CD4-positive, CD25-positive, alpha-beta regulatory T cell (primary cell): ENCODE measurements around the gene GRSF1. TPM values are rescaled to one million over a fixed set of nuclear protein-coding genes. Genes with fewer than 3 reads are reported as not detected.

Experiments
- ATAC-seq, 2 donors: fragments of 150-1000 bp; cut with Tn5 transposase; one replicate each; pipeline ENCODE4 v1.10.0; 2021; ENCODE audit warnings: low read depth in 2 of 2, moderate number of reproducible peaks in 2 of 2, moderate library complexity in 1 of 2
- DNase-seq, 3 donors: peaks; one replicate each; pipeline versions ENCODE4 v3.0.0 to v3.0.0-alpha.2; 2012 to 2022; ENCODE audit warnings: mixed read lengths in 1 of 3
- H3K27ac ChIP-seq: one replicate; pipeline ENCODE4 v1.7.0; 2013; ENCODE audit warnings: mild to moderate bottlenecking, low read length; ENCODE audit not compliant: insufficient read depth, poor library complexity, severe bottlenecking
- H3K27me3 ChIP-seq: one replicate; pipeline ENCODE4 v1.7.0; 2013; ENCODE audit warnings: low read length; ENCODE audit not compliant: control insufficient read depth, insufficient read depth
- H3K36me3 ChIP-seq: one replicate; pipeline ENCODE4 v1.7.0; 2013; ENCODE audit warnings: mild to moderate bottlenecking, low read length, moderate library complexity; ENCODE audit not compliant: control insufficient read depth, insufficient read depth
- H3K4me1 ChIP-seq: 2 replicates; pipeline ENCODE4 v1.7.0; 2013; ENCODE audit warnings: mild to moderate bottlenecking, low read length; ENCODE audit not compliant: insufficient read depth, control insufficient read depth, poor library complexity, severe bottlenecking
- H3K4me3 ChIP-seq: one replicate; pipeline ENCODE4 v1.7.0; 2013; ENCODE audit warnings: low read depth, mild to moderate bottlenecking, low read length, moderate library complexity
- H3K9me3 ChIP-seq, 2 experiments: 1 replicate in 1 of 2; 2 replicates in 1 of 2; pipeline ENCODE4 v1.7.0; 2013; ENCODE audit warnings: low read length in 2 of 2, mild to moderate bottlenecking in 1 of 2, moderate library complexity in 1 of 2; ENCODE audit not compliant: control insufficient read depth in 2 of 2
- H3K27ac Mint-ChIP-seq, 3 donors: one replicate each; pipeline ENCODE4 v1.8.0; 2020 to 2022; ENCODE audit warnings: mild to moderate bottlenecking in 3 of 3, mixed read lengths in 3 of 3, moderate library complexity in 2 of 3
- H3K27me3 Mint-ChIP-seq: one replicate; pipeline ENCODE4 v1.8.0; 2022; ENCODE audit warnings: mild to moderate bottlenecking, mixed read lengths
- H3K36me3 Mint-ChIP-seq: one replicate; pipeline ENCODE4 v1.8.0; 2020; ENCODE audit warnings: mixed read lengths
- H3K4me1 Mint-ChIP-seq, 4 donors: one replicate each; pipeline ENCODE4 v1.8.0; 2020 to 2022; ENCODE audit warnings: mixed read lengths in 4 of 4, mild to moderate bottlenecking in 1 of 4
- H3K4me3 Mint-ChIP-seq, 4 donors: one replicate each; pipeline ENCODE4 v1.8.0; 2020 to 2022; ENCODE audit warnings: mild to moderate bottlenecking in 4 of 4, mixed read lengths in 4 of 4, moderate library complexity in 3 of 4
- H3K9me3 Mint-ChIP-seq, 7 donors: one replicate each; pipeline ENCODE4 v1.8.0; 2020 to 2022; ENCODE audit warnings: mixed read lengths in 7 of 7, mild to moderate bottlenecking in 3 of 7, moderate library complexity in 2 of 7
- polyA plus RNA-seq, 4 donors: library from polyadenylated mRNA; unstranded; fragments of 300-500 nt; fragmentation: Illumina TruSeq; gene quantifications; one replicate each; pipeline ENCODE4 v1.2.3, GENCODE V29; 2021
- total RNA-seq: library from RNA; stranded (reverse); gene quantifications from one replicate; pipeline ENCODE4 v1.2.3, GENCODE V29; 2022

The GRSF1 gene
- total and polyA plus RNA-seq, 5 donors from 2014 or later: 46.0 to 115 (median 109) TPM

- Mint-ChIP-seq H3K27me3 (no peaks in the 10 kb centered on the region), H3K4me1 (peaks cover 18 to 44% (median 32%) of the 10 kb centered on the region in 4 donors), H3K4me3 (no peak overlapping the region), H3K27ac (peak overlapping the region in 1 of 3 donors; percentile 38), H3K36me3 (peaks cover 42% of the 10 kb centered on the region), H3K9me3 (no peaks in the 10 kb centered on the region)
- DNase-seq (no peak), ATAC-seq (no peak)
- Histone ChIP-seq H3K9me3 (no peaks in the 10 kb centered on the region), H3K4me3 (no peak overlapping the region), H3K27me3 (no peaks in the 10 kb centered on the region), H3K27ac (no peak overlapping the region), H3K36me3 (peaks cover 52% of the 10 kb centered on the region), H3K4me1 (peaks cover 27% of the 10 kb centered on the region)
Measured at GRCh38 chr4:70833675-70834074, 6.0 kb downstream of the GRSF1 start.

DNA sequence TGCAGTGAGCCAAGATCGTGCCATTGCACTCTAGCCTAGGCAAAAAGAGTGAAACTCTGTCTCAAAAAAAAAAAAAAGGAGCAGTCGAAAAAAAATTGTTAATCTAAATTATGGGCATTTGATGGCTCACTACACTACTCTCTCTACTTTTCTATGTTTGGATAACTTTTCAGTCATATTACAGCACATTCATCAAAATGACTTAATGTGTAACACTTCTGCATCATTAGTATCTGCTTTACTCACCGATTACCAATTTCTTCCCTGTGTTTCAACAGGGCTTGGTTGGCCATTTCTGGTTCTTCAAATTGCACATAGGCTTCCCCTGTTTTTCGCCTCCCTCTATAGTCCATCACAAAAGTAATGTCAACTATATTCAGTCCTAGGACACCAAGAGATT, 8.4 kb downstream of the GRSF1 start:
- H3K9me3 Mint-ChIP-seq: no peaks in the 10 kb centered on the region
- H3K36me3 Mint-ChIP-seq: peaks cover 41% of the 10 kb centered on the region
- H3K4me3 Mint-ChIP-seq: no peak overlapping the region
- H3K4me1 Mint-ChIP-seq: peaks cover 12 to 28% (median 20%) of the 10 kb centered on the region in 4 donors
- Histone ChIP-seq H3K4me3 (no peak overlapping the region), H3K36me3 (peaks cover 69% of the 10 kb centered on the region), H3K4me1 (peaks cover 6% of the 10 kb centered on the region), H3K27me3 (no peaks in the 10 kb centered on the region), H3K27ac (no peak overlapping the region), H3K9me3 (no peaks in the 10 kb centered on the region)
- no peaks in the 10 kb centered on the region for H3K27me3 Mint-ChIP-seq
- DNase-seq: no peak
- peak overlapping the region in 1 of 3 donors; percentile 65 for H3K27ac Mint-ChIP-seq
- no peak for ATAC-seq

- Mint-ChIP-seq H3K4me1 (peaks cover 11 to 21% (median 17%) of the 10 kb centered on the region in 4 donors), H3K27me3 (no peaks in the 10 kb centered on the region), H3K27ac (peak overlapping the region in 2 of 3 donors; percentile 52 to 62), H3K4me3 (no peak overlapping the region), H3K36me3 (peaks cover 47% of the 10 kb centered on the region), H3K9me3 (no peaks in the 10 kb centered on the region)
- H3K9me3 ChIP-seq: no peaks in the 10 kb centered on the region
- H3K4me3 ChIP-seq: no peak overlapping the region
- ATAC-seq: no peak
- H3K27me3 ChIP-seq: no peaks in the 10 kb centered on the region
- H3K36me3 ChIP-seq: peaks cover 81% of the 10 kb centered on the region
- no peak for DNase-seq
- H3K4me1 ChIP-seq: no peaks in the 10 kb centered on the region
- H3K27ac ChIP-seq: no peak overlapping the region
Measured at GRCh38 chr4:70830054-70830453, 9.6 kb downstream of the GRSF1 start.

DNA sequence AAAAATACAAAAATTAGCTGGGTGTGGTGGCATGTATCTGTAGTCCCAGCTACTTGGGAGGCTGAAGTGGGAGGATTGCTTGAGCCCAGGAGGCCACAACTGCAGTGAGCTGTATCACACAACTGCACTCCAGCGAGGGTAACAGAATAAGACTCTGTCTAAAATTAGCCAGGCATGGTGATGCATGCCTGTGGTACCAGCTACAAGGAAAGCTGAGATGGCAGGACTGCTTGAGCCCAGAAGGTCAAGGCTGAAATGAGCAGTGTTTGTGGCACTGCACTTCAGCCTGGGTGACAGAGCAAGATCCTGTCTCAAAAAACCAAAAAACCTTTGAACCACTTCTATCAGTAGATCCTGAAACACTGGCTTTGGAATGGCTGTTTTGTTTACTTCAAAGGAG, 10.2 kb downstream of the GRSF1 start:
- H3K27me3 Mint-ChIP-seq: no peaks in the 10 kb centered on the region
- Histone ChIP-seq H3K4me3 (no peak overlapping the region), H3K36me3 (peaks cover 81% of the 10 kb centered on the region), H3K4me1 (no peaks in the 10 kb centered on the region), H3K27me3 (no peaks in the 10 kb centered on the region), H3K27ac (no peak overlapping the region), H3K9me3 (no peaks in the 10 kb centered on the region)
- no peak overlapping the region for H3K4me3 Mint-ChIP-seq
- no peak for ATAC-seq
- peaks cover 43% of the 10 kb centered on the region for H3K36me3 Mint-ChIP-seq
- no peak for DNase-seq
- H3K4me1 Mint-ChIP-seq: peaks cover 7 to 18% (median 15%) of the 10 kb centered on the region in 4 donors
- peak overlapping the region in 1 of 3 donors; percentile 56 for H3K27ac Mint-ChIP-seq
- H3K9me3 Mint-ChIP-seq: no peaks in the 10 kb centered on the region

- Histone ChIP-seq H3K27me3 (no peaks in the 10 kb centered on the region), H3K36me3 (peaks cover 83% of the 10 kb centered on the region), H3K4me1 (no peaks in the 10 kb centered on the region), H3K9me3 (no peaks in the 10 kb centered on the region), H3K27ac (no peak overlapping the region), H3K4me3 (no peak overlapping the region)
- Mint-ChIP-seq H3K27ac (no peak overlapping the region), H3K36me3 (peaks cover 45% of the 10 kb centered on the region), H3K27me3 (no peaks in the 10 kb centered on the region), H3K4me1 (peaks cover 7 to 14% (median 13%) of the 10 kb centered on the region in 4 donors), H3K4me3 (no peak overlapping the region), H3K9me3 (no peaks in the 10 kb centered on the region)
- no peak for DNase-seq
- no peak for ATAC-seq
Measured at GRCh38 chr4:70829015-70829414, 10.7 kb downstream of the GRSF1 start.

- Histone ChIP-seq H3K4me3 (no peak overlapping the region), H3K27me3 (no peaks in the 10 kb centered on the region), H3K36me3 (peaks cover 45% of the 10 kb centered on the region), H3K27ac (no peak overlapping the region), H3K9me3 (no peaks in the 10 kb centered on the region), H3K4me1 (no peaks in the 10 kb centered on the region)
- Mint-ChIP-seq H3K27me3 (no peaks in the 10 kb centered on the region), H3K4me3 (no peak overlapping the region), H3K4me1 (peaks cover 11 to 22% (median 15%) of the 10 kb centered on the region in 4 donors), H3K27ac (peak overlapping the region in 1 of 3 donors; percentile 48), H3K36me3 (peaks cover 25% of the 10 kb centered on the region), H3K9me3 (no peaks in the 10 kb centered on the region)
- ATAC-seq: no peak
- DNase-seq: no peak
Measured at GRCh38 chr4:70818921-70819320, 20.8 kb downstream of the GRSF1 start.

GRCh38 chr4:70818173-70818855, 21.4 kb downstream of the GRSF1 start:
- no peak overlapping the region for H3K4me3 ChIP-seq
- H3K27ac ChIP-seq: no peak overlapping the region
- Mint-ChIP-seq H3K36me3 (peaks cover 24% of the 10 kb centered on the region), H3K4me1 (peaks cover 11 to 22% (median 15%) of the 10 kb centered on the region in 4 donors), H3K4me3 (no peak overlapping the region), H3K9me3 (no peaks in the 10 kb centered on the region), H3K27ac (peak overlapping the region in 2 of 3 donors; percentile 29 to 48), H3K27me3 (no peaks in the 10 kb centered on the region)
- no peaks in the 10 kb centered on the region for H3K27me3 ChIP-seq
- H3K9me3 ChIP-seq: no peaks in the 10 kb centered on the region
- ATAC-seq (no peak), DNase-seq (no peak)
- H3K36me3 ChIP-seq: peaks cover 39% of the 10 kb centered on the region
- no peaks in the 10 kb centered on the region for H3K4me1 ChIP-seq

DNA sequence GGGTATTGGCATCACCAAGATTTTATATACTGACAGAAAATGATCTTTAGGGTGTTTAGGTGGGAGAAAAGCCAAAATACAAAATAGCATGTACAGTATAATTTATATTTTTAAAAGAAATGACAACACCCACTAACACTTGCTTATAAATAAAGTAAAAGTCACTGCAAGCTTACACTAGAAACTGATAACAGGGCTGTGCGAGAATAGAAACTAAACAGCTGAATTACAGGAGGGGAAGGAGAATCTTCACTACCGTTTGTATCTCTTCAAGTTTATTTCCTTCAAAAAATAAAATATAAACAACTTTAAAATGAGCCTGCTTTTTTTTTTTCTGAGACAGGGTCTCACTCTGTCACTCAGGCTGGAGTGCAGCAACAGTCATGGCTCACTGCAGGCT, 22.8 kb downstream of the GRSF1 start:
- ATAC-seq (no peak), DNase-seq (no peak)
- H3K4me1 Mint-ChIP-seq: peaks cover 11 to 22% (median 14%) of the 10 kb centered on the region in 4 donors
- no peaks in the 10 kb centered on the region for H3K27me3 ChIP-seq
- H3K36me3 ChIP-seq: peaks cover 33% of the 10 kb centered on the region
- no peak overlapping the region for H3K27ac ChIP-seq
- H3K4me3 Mint-ChIP-seq: no peak overlapping the region
- no peak overlapping the region for H3K4me3 ChIP-seq
- H3K9me3 ChIP-seq: no peaks in the 10 kb centered on the region
- peaks cover 18% of the 10 kb centered on the region for H3K36me3 Mint-ChIP-seq
- no peaks in the 10 kb centered on the region for H3K27me3 Mint-ChIP-seq
- no peaks in the 10 kb centered on the region for H3K4me1 ChIP-seq
- H3K9me3 Mint-ChIP-seq: no peaks in the 10 kb centered on the region
- peak overlapping the region in 1 of 3 donors; percentile 29 for H3K27ac Mint-ChIP-seq
